Testis (tissue), 2 donors: ENCODE measurements around the gene RHOT1.

Experiments
- CTCF ChIP-seq, 3 experiments: fragments of 450-650 bp in 2 of 3; fragments of 200-600 bp in 1 of 3; sonication (generic) in 1 of 3; IDR thresholded peaks; one replicate each; pipeline ENCODE4 v1.5.1; 2016 to 2019; ENCODE audit warnings: antibody characterized with exemption in 3 of 3, mild to moderate bottlenecking in 2 of 3, moderate library complexity in 1 of 3
- POLR2A ChIP-seq: fragments of 450-650 bp; IDR thresholded peaks from one replicate; pipeline ENCODE4 v1.6.1; 2017; ENCODE audit warnings: antibody characterized with exemption, mild to moderate bottlenecking, moderate library complexity

- TF ChIP-seq CTCF (IDR thresholded peaks at IDR 0.05): no peak
- no peak for TF ChIP-seq POLR2A
Measured at GRCh38 chr17:32266389-32267301, 124.3 kb downstream of the RHOT1 start.
